Activated T-cell treated with anti-CD3 and anti-CD28 coated beads, Interleukin-2, amount 50 U/mL, for 72 hours (primary cell): ENCODE measurements around the gene VPS51. TPM values are rescaled to one million over a fixed set of nuclear protein-coding genes. Genes with fewer than 3 reads are reported as not detected.

Experiments
- ATAC-seq, 2 donors: fragments of 150-1000 bp; cut with Tn5 transposase; replicated peaks in 1 of 2; 2 replicates each; pipeline ENCODE4 v1.10.0; 2021; ENCODE audit warnings: moderate library complexity in 2 of 2, mild to moderate bottlenecking in 1 of 2
- DNase-seq, 2 donors: peaks; one replicate each; pipeline ENCODE4 v3.0.0; 2021 to 2022; ENCODE audit warnings: mixed read lengths in 1 of 2
- H3K27ac Mint-ChIP-seq: one replicate; pipeline ENCODE4 v1.8.0; 2022; ENCODE audit warnings: mild to moderate bottlenecking, moderate library complexity, mixed read lengths
- H3K27me3 Mint-ChIP-seq: one replicate; pipeline ENCODE4 v1.8.0; 2022; ENCODE audit warnings: low read depth, mixed read lengths
- H3K36me3 Mint-ChIP-seq, 2 donors: one replicate each; pipeline ENCODE4 v1.8.0; 2022; ENCODE audit warnings: mixed read lengths in 2 of 2, mild to moderate bottlenecking in 1 of 2; ENCODE audit not compliant: insufficient read depth in 2 of 2
- H3K4me1 Mint-ChIP-seq: one replicate; pipeline ENCODE4 v1.8.0; 2022; ENCODE audit warnings: low read depth, mixed read lengths
- H3K4me3 Mint-ChIP-seq, 2 donors: one replicate each; pipeline ENCODE4 v1.8.0; 2022; ENCODE audit warnings: mild to moderate bottlenecking in 2 of 2, mixed read lengths in 2 of 2, moderate library complexity in 2 of 2
- H3K9me3 Mint-ChIP-seq, 2 donors: one replicate each; pipeline ENCODE4 v1.8.0; 2022; ENCODE audit warnings: mixed read lengths in 2 of 2
- total RNA-seq, 2 donors: library from RNA; stranded (reverse); gene quantifications; one replicate each; pipeline ENCODE4 v1.2.3, GENCODE V29; 2022

VPS51 gene
- total RNA-seq, 2 donors from 2014 or later = 118 to 119 TPM

GRCh38 chr11:65102142-65103095 is 6.4 kb downstream of the VPS51 start:
- Mint-ChIP-seq H3K4me3 (no peak overlapping the region), H3K27me3 (no peaks in the 10 kb centered on the region), H3K4me1 (peaks cover 14% of the 10 kb centered on the region), H3K27ac (no peak overlapping the region), H3K36me3 (peaks cover 0 to 12% of the 10 kb centered on the region in 2 donors), H3K9me3 (no peaks in the 10 kb centered on the region)
- ATAC-seq (no peak), DNase-seq (no peak)

GRCh38 chr11:65103476-65103875 is 7.5 kb downstream of the VPS51 start:
- Mint-ChIP-seq H3K36me3 (peaks cover 0 to 12% of the 10 kb centered on the region in 2 donors), H3K9me3 (no peaks in the 10 kb centered on the region), H3K4me3 (no peak overlapping the region), H3K27me3 (no peaks in the 10 kb centered on the region), H3K27ac (peak overlapping the region; percentile 74), H3K4me1 (peaks cover 13% of the 10 kb centered on the region)
- no peak for ATAC-seq
- no peak for DNase-seq

GRCh38 chr11:65104628-65105027 is 8.6 kb downstream of the VPS51 start:
- H3K36me3 Mint-ChIP-seq = peaks cover 0 to 7% of the 10 kb centered on the region in 2 donors
- H3K27me3 Mint-ChIP-seq = no peaks in the 10 kb centered on the region
- ATAC-seq (no peak), DNase-seq (no peak)
- peak overlapping the region; percentile 56 for H3K27ac Mint-ChIP-seq
- peaks cover 13% of the 10 kb centered on the region for H3K4me1 Mint-ChIP-seq
- no peak overlapping the region for H3K4me3 Mint-ChIP-seq
- no peaks in the 10 kb centered on the region for H3K9me3 Mint-ChIP-seq

- H3K27ac Mint-ChIP-seq = no peak overlapping the region
- H3K27me3 Mint-ChIP-seq = no peaks in the 10 kb centered on the region
- no peaks in the 10 kb centered on the region for H3K9me3 Mint-ChIP-seq
- H3K36me3 Mint-ChIP-seq = peaks cover 0 to 5% of the 10 kb centered on the region in 2 donors
- DNase-seq = no peak
- H3K4me3 Mint-ChIP-seq = no peak overlapping the region
- no peak for ATAC-seq
- H3K4me1 Mint-ChIP-seq = peaks cover 34% of the 10 kb centered on the region
Measured at GRCh38 chr11:65107078-65107477, 11.1 kb downstream of the VPS51 start.

- peaks cover 0 to 5% of the 10 kb centered on the region in 2 donors for H3K36me3 Mint-ChIP-seq
- H3K27ac Mint-ChIP-seq = no peak overlapping the region
- no peak overlapping the region for H3K4me3 Mint-ChIP-seq
- H3K27me3 Mint-ChIP-seq = no peaks in the 10 kb centered on the region
- peaks cover 36% of the 10 kb centered on the region for H3K4me1 Mint-ChIP-seq
- no peak for ATAC-seq
- no peaks in the 10 kb centered on the region for H3K9me3 Mint-ChIP-seq
- no peak for DNase-seq
Measured at GRCh38 chr11:65107751-65108468, 11.9 kb downstream of the VPS51 start.

- peaks cover 0 to 5% of the 10 kb centered on the region in 2 donors for H3K36me3 Mint-ChIP-seq
- no peaks in the 10 kb centered on the region for H3K27me3 Mint-ChIP-seq
- ATAC-seq = no peak
- DNase-seq = no peak
- H3K4me3 Mint-ChIP-seq = no peak overlapping the region
- no peak overlapping the region for H3K27ac Mint-ChIP-seq
- H3K4me1 Mint-ChIP-seq = peaks cover 43% of the 10 kb centered on the region
- H3K9me3 Mint-ChIP-seq = no peaks in the 10 kb centered on the region
Measured at GRCh38 chr11:65108469-65109123, 12.6 kb downstream of the VPS51 start.

- DNase-seq = no peak
- Mint-ChIP-seq H3K4me1 (peaks cover 47% of the 10 kb centered on the region), H3K27ac (peak overlapping the region; percentile 59), H3K4me3 (no peak overlapping the region), H3K27me3 (no peaks in the 10 kb centered on the region), H3K36me3 (peaks cover 0 to 7% of the 10 kb centered on the region in 2 donors), H3K9me3 (no peaks in the 10 kb centered on the region)
- ATAC-seq = no peak
Measured at GRCh38 chr11:65109231-65110198, 13.5 kb downstream of the VPS51 start.

GRCh38 chr11:65110354-65110861 is 14.4 kb downstream of the VPS51 start:
- Mint-ChIP-seq H3K36me3 (peaks cover 0 to 6% of the 10 kb centered on the region in 2 donors), H3K27me3 (no peaks in the 10 kb centered on the region), H3K9me3 (no peaks in the 10 kb centered on the region), H3K4me1 (peaks cover 42% of the 10 kb centered on the region), H3K4me3 (peak overlapping the region in 1 of 2 donors; percentile 12), H3K27ac (peak overlapping the region; percentile 59)
- DNase-seq (peak; percentile 94 to 98), ATAC-seq (peak; percentile 39 to 42)

GRCh38 chr11:65111159-65111743 is 15.2 kb downstream of the VPS51 start:
- no peaks in the 10 kb centered on the region for H3K27me3 Mint-ChIP-seq
- peak overlapping the region; percentile 98 to 100 for H3K4me3 Mint-ChIP-seq
- H3K36me3 Mint-ChIP-seq = peaks cover 0 to 3% of the 10 kb centered on the region in 2 donors
- H3K4me1 Mint-ChIP-seq = peaks cover 48% of the 10 kb centered on the region
- H3K27ac Mint-ChIP-seq = peak overlapping the region; percentile 90
- no peak for ATAC-seq
- no peak for DNase-seq
- H3K9me3 Mint-ChIP-seq = no peaks in the 10 kb centered on the region

- DNase-seq (peak; percentile 96 to 97), ATAC-seq (peak; percentile 77 to 78)
- peak within 1 kb of the TSS; percentile 98 to 100 for H3K4me3 Mint-ChIP-seq
- H3K27me3 Mint-ChIP-seq = no peaks in the 10 kb centered on the region
- peak within 1 kb of the TSS; percentile 90 for H3K27ac Mint-ChIP-seq
- H3K9me3 Mint-ChIP-seq = no peaks in the 10 kb centered on the region
- H3K36me3 Mint-ChIP-seq = peaks cover 0 to 3% of the 10 kb centered on the region in 2 donors
- H3K4me1 Mint-ChIP-seq = peaks cover 54% of the 10 kb centered on the region
Measured at GRCh38 chr11:65111744-65112545, 15.9 kb downstream of the VPS51 start, which contains the start of gene TM7SF2. Gene TM7SF2 (plus strand): TSS chr11:65111872. CDS start chr11:65112016, 144 bp downstream.
